ENCODE data around the gene PET100.

PET100 gene

GRCh38 chr19:7650148-7650547, 20.6 kb downstream of the PET100 start:
- no peak for DNase-seq (ENCODE audit: low read depth)

DNA sequence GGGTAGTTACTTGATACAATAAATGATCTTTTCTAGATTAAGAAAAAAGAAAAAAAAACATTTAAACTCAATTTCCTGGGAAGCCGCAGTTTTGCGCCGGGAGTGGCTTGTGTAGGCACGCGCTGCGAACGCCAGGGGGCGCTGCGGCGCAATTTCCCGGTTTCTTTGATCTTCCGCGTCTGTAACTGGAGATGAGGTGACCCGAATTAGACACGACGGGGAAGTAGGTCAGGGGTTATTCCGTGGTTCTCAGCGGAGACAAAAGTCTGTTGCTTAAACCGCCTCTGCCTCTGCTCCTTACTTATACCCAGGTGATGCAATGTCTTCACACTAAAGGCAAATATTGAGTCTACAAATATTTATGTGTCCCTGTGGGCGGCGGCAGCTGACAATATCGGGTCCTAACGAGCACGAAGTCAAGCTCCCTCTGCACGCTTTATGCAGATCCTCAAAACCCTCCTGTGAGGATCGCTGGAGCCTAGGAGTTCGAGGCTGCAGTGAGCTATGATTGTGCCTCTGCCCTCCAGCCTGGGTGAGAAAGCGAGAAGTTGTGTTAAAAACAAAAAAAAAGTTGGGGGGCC, 22.6 kb downstream of the PET100 start:
- DNase-seq (ENCODE audit: low read depth), result peak; percentile 72

DNA sequence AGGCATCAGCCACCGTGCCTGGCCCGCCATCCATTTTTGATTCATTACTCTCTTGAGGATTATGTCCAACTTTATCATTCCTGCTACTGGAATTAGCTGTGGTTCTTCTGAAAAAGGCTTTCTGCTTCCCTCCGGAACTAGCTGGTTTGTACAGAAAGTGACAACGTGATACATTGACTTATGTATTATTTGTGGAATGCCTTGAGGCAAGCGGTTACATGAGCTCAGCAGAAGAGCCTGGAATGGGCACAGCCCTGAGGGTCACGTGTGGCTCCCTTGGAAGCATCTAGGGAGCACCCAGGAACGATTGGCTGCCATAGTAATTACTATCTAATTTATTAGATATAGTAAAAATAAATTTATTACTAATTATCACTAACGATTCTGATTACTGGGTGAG, 24.8 kb downstream of the PET100 start:
- DNase-seq (ENCODE audit: low read depth), result peak; percentile 27

DNA sequence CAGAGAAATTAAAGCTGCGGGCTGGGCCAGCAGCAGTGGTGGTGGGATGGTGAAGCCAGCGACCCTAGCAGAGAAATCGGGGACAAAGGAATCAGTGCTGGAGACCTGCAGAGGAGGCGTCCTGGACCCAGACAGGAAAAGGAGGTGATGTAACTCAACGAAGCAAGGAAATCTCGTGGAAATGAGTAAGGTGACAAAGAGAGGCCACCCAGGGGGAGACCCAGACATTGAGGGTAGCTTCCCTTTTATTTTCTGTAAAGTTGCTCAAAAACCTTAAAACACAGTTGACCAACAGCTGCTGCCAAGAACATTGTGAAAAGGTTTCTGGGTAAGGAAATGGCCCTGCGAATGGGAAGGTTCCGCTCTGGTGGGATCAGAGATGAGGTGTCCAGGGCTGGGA, 26.0 kb downstream of the PET100 start:
- DNase-seq (ENCODE audit: low read depth), result no peak

- no peak for DNase-seq (ENCODE audit: low read depth)
Measured at GRCh38 chr19:7657131-7657751, 27.6 kb downstream of the PET100 start.

DNA sequence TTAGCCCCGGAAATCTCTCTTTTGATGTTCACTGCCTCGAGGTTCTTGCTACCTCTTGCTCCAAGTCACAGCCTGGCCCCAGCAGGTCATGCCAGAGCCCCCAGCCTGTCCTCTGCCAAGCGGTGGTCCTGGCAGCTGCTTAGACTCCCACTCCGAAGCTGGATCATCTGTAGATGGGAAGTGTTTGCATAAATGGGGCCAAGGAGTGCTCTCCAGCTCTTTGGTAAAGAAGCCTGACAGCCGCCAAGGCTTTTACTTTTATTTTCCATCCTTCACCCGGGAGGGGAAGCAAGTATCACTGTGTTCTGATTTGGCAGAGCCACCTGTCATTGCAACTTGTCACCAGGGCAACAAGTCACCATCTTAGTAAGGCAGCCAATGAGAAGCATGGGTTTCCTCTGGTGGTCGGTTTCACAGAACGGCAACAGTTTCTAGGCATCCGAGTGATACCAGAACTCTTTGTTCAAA, 28.7 kb downstream of the PET100 start:
- DNase-seq (ENCODE audit: low read depth), result no peak

DNA sequence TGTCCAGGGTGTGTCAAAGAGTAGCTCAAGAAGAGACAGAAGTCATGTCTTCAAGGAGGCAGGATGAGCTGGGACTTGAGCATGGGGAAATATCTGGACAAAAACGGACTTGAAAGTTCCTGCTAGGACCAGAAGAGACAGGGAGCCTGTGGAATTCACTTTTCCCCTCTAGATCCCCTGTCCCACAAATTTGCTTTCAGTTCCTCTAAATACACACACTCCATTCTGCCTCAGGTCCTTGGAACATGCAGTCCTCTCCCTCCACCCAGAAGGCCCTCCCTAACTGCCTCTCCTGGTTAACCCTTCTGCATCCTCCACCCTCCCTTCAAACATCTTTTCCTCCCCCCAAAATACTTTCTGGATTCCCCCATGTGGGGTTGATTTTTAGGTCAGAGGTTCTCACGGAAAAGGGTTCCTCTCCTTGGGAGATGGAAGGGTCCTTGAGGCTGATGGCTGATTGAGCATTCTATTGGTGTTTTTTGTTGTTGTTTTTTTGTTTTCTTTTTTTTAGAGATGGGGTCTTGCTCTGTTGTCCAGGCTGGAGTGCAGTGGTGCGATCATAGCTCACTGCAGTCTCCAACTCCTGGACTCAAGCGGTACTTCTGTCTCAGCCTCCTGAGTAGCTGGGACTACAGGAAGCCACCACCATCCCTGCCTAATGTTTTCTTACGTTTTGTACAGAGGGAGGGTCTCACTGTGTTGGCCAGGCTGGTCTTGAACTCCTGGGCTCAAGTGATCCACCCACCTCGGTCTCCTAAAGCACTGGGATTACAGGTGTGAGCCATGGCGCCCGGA, 32.3 kb downstream of the PET100 start:
- no peak for DNase-seq (ENCODE audit: low read depth)

- no peak for DNase-seq (ENCODE audit: low read depth)
Measured at GRCh38 chr19:7662657-7663056, 33.1 kb downstream of the PET100 start.

- DNase-seq (ENCODE audit: low read depth), result no peak
Measured at GRCh38 chr19:7663706-7664105, 34.1 kb downstream of the PET100 start.

DNA sequence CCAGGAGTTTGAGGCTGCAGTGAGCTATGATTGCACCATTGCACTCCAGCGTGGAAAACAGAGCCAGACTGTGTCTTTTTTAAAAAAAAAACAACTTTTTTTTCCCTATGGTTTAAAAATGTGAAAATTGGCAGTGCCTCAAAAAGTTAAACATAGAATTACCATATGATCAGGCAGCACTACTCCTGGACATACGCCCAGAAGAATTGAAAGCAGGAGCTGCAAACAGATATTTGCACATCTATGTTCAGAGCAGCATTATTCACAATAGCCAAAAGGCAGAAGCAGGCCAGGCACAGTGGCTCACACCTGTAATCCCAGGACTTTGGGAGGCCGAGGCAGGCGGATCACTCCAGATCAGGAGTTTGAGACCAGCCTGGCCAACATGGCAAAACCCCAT, 35.5 kb downstream of the PET100 start:
- DNase-seq (ENCODE audit: low read depth), result no peak

DNA sequence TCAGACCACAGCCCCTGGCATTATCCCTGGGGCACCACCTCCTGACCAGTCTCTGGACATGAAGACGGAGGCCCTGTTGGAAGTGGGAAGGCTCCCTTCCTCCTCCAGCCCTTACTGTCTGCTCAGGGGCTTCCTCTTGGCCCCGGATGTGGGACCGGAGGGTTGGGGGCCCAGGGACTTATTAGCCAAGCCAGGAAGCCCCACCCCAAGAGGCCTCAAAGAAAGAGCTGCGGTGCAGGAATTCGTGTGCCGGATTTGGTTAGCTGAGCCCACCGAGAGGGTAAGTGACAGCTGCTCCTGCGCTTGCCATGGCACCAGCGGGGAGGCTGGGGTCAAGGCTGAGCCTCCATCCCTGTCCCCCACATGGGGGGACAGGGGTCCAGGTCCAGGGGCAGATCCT, 39.2 kb downstream of the PET100 start, which contains the start of gene RETN:
Gene RETN, plus strand, starts transcription at position 208 of the 400 bp plus-strand sequence. CDS start 278 bp downstream, outside the sequence.
- no peak for DNase-seq (ENCODE audit: low read depth)

- no peak for DNase-seq (ENCODE audit: low read depth)
Measured at GRCh38 chr19:7669641-7670040, 40.0 kb downstream of the PET100 start.

- no peak for DNase-seq (ENCODE audit: low read depth)
Measured at GRCh38 chr19:7670150-7670783, 40.7 kb downstream of the PET100 start.

- no peak for DNase-seq (ENCODE audit: low read depth)
Measured at GRCh38 chr19:7670790-7671189, 41.2 kb downstream of the PET100 start.

- DNase-seq (ENCODE audit: low read depth), result no peak
Measured at GRCh38 chr19:7672522-7672921, 42.9 kb downstream of the PET100 start.

DNA sequence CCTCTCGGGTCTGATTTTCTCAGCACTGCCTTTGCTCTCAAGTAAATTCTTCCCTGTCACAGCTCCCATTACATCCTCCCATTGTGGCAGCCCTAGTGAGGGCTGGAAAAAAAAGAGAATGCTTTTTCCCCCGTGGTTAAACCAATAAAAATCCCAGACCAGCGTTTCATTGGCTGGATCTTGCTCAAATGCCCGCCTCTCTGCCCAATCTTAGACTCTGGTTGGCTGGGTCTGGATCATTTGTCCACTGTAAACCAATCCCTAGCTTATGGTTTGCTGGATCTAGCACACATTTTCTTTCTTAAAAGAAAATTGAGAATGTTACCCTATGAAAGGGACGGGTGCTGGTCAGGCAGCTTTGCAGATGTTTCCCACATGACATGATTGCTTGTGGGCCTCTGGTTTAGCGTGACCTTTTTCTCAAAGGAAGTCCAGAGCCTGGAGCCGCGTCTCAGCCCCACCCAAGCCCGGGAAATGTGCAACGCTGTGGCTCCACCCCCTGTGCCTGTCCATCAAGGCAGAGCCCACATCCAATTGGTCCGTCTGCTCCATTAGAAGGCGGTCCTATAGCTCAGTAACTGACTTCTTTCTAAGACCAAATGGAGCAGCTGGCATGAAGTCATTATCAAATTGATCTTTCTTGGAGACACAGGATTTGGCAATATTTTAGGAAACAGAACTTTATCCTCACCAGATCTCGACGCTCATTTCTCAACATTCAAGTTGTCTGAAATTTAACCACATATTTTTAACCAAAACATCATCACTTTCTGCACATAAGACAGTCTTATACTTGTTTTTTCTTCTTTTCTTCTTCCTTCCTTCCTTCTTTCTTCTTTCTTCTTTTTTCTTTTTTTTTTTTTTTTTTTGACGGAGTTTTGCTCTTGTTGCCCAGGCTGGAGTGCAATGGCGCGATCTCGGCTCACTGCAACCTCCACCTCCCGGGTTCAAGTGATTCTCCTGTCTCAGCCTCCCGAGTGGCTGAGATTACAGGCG, 44.7 kb downstream of the PET100 start:
- DNase-seq (ENCODE audit: low read depth), result peak; percentile 82

GRCh38 chr19:7676376-7676775, 46.8 kb downstream of the PET100 start:
- no peak for DNase-seq (ENCODE audit: low read depth)

DNA sequence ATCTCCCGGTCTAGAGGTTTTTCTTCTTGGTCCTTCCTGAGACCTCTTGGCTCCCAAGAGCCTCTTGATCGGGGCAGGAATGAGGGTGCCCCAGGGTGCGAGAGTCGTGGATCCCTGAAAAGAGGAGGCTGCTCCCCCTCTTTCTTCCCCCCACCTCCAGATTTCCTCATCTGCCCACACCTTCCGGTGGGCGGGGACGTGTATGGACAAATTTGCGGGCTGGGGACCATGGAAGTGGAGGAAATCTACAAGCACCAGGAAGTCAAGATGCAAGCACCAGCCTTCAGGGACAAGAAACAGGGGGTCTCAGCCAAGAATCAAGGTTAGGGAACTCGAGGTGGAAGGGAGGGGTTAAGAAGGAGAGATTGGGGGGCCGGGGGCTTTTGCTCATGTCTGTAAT, 47.3 kb downstream of the PET100 start, which contains the start of gene MCEMP1:
Gene MCEMP1, plus strand, starts transcription at position 237 of the 400 bp plus-strand sequence. Its CDS starts 31 bp downstream, at position 268.
- no peak for DNase-seq (ENCODE audit: low read depth)

GRCh38 chr19:7677669-7678311, 48.2 kb downstream of the PET100 start:
- no peak for DNase-seq (ENCODE audit: low read depth)

- no peak for DNase-seq (ENCODE audit: low read depth)
Measured at GRCh38 chr19:7678971-7679751, 49.6 kb downstream of the PET100 start.

All from ELR (cell line).